Gastrocnemius medialis (tissue), 4 donors: ENCODE data around the gene GOLGB1. TPM values are rescaled to one million over a fixed set of nuclear protein-coding genes. Genes with fewer than 3 reads are reported as not detected.

Experiments
- ATAC-seq, 2 donors: fragments of 150-250 bp; one replicate each; pipeline ENCODE4 v1.9.1; 2016
- DNase-seq, 2 donors: peaks; one replicate each; pipeline ENCODE4 v3.0.0-alpha.2; 2019
- H3K27ac ChIP-seq, 4 donors: fragments of 200-600 bp; sonication (generic); 1 replicate in 1 of 4; 2 replicates in 3 of 4; pipeline ENCODE4 v1.5.1; 2016 to 2018; ENCODE audit warnings: mild to moderate bottlenecking in 2 of 4, moderate library complexity in 1 of 4
- H3K27me3 ChIP-seq, 3 donors: fragments of 200-600 bp; sonication (generic) in 2 of 3; 1 replicate in 1 of 3; 2 replicates in 2 of 3; pipeline versions ENCODE4 v1.5.1 to v1.6.0; 2016 to 2019; ENCODE audit warnings: mild to moderate bottlenecking in 1 of 3, moderate library complexity in 1 of 3
- H3K36me3 ChIP-seq, 2 donors: fragments of 200-600 bp; sonication (generic) in 1 of 2; one replicate each; pipeline ENCODE4 v1.5.1; 2017 to 2018
- H3K4me1 ChIP-seq, 2 donors: fragments of 200-600 bp; sonication (generic) in 1 of 2; one replicate each; pipeline ENCODE4 v1.5.1; 2016 to 2017; ENCODE audit warnings: mild to moderate bottlenecking in 2 of 2
- H3K4me3 ChIP-seq, 4 donors: fragments of 200-600 bp; sonication (generic) in 3 of 4; 1 replicate in 1 of 4; 2 replicates in 3 of 4; pipeline ENCODE4 v1.5.1; 2016 to 2019; ENCODE audit warnings: mild to moderate bottlenecking in 2 of 4
- H3K9me3 ChIP-seq, 3 donors: fragments of 200-600 bp; sonication (generic) in 2 of 3; 1 replicate in 1 of 3; 2 replicates in 2 of 3; pipeline ENCODE4 v1.5.1; 2016 to 2019
- POLR2A ChIP-seq, 2 donors: fragments of 450-650 bp; IDR thresholded peaks; one replicate each; pipeline ENCODE4 v1.6.1; 2017; ENCODE audit warnings: antibody characterized with exemption in 2 of 2, mild to moderate bottlenecking in 2 of 2, moderate library complexity in 2 of 2
- in situ Hi-C, 4 donors: fragments of 200-750 bp; cut with MboI; loops; one replicate each; pipeline versions ENCODE4 v1.15.0 to v1.8.0; 2017; ENCODE audit warnings: low sequenced_read_pairs in 4 of 4
- intact Hi-C: fragments of 100-400 bp; cut with DNase I; formaldehyde crosslinking; loops from one replicate; pipeline ENCODE4 v1.15.1; 2023; ENCODE audit warnings: low total_unique reads
- total RNA-seq, 4 donors: library from RNA; depleted of rRNA; stranded (reverse); fragments of >200 nt; gene quantifications; one replicate each; pipeline versions ENCODE4 v1.1.0 to v1.2.3, GENCODE V29; 2016
- TF ChIP-seq, protein P1 (sequence below), 5 experiments: fragments of 450-650 bp in 3 of 5; fragments of 200-600 bp in 2 of 5; sonication (generic) in 2 of 5; IDR thresholded peaks in 4 of 5; conservative IDR thresholded peaks in 1 of 5; 1 replicate in 4 of 5; 2 replicates in 1 of 5; pipeline ENCODE4 v1.5.1; 2016 to 2019; ENCODE audit warnings: antibody characterized with exemption in 5 of 5, mild to moderate bottlenecking in 3 of 5, moderate library complexity in 3 of 5

The GOLGB1 gene
- total RNA-seq, 4 donors from 2014 or later, result 18.1 to 31.6 (median 26.7) TPM

- no peak for DNase-seq
- in situ Hi-C loops, result no loop called here
- intact Hi-C loops, result no loop called here
- no peaks in the 10 kb centered on the region for H3K36me3 ChIP-seq
- no peak overlapping the region for H3K27ac ChIP-seq
- ATAC-seq, result no peak
- no peaks in the 10 kb centered on the region for H3K27me3 ChIP-seq
- H3K9me3 ChIP-seq, result no peaks in the 10 kb centered on the region
- no peak overlapping the region for H3K4me3 ChIP-seq
- TF ChIP-seq, protein P1, sequence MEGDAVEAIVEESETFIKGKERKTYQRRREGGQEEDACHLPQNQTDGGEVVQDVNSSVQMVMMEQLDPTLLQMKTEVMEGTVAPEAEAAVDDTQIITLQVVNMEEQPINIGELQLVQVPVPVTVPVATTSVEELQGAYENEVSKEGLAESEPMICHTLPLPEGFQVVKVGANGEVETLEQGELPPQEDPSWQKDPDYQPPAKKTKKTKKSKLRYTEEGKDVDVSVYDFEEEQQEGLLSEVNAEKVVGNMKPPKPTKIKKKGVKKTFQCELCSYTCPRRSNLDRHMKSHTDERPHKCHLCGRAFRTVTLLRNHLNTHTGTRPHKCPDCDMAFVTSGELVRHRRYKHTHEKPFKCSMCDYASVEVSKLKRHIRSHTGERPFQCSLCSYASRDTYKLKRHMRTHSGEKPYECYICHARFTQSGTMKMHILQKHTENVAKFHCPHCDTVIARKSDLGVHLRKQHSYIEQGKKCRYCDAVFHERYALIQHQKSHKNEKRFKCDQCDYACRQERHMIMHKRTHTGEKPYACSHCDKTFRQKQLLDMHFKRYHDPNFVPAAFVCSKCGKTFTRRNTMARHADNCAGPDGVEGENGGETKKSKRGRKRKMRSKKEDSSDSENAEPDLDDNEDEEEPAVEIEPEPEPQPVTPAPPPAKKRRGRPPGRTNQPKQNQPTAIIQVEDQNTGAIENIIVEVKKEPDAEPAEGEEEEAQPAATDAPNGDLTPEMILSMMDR (IDR thresholded peaks at IDR 0.05 in 4 of 5, conservative IDR thresholded peaks at IDR 0.05 in 1 of 5), result no peak
- TF ChIP-seq POLR2A (IDR thresholded peaks at IDR 0.05), result no peak
- no peaks in the 10 kb centered on the region for H3K4me1 ChIP-seq
Observed at GRCh38 chr3:121637922-121638321, 111.6 kb downstream of the GOLGB1 start.

- peak overlapping the region in 1 of 4 donors; percentile 30 for H3K27ac ChIP-seq
Observed at GRCh38 chr3:121630355-121630754, 119.2 kb downstream of the GOLGB1 start.

DNA sequence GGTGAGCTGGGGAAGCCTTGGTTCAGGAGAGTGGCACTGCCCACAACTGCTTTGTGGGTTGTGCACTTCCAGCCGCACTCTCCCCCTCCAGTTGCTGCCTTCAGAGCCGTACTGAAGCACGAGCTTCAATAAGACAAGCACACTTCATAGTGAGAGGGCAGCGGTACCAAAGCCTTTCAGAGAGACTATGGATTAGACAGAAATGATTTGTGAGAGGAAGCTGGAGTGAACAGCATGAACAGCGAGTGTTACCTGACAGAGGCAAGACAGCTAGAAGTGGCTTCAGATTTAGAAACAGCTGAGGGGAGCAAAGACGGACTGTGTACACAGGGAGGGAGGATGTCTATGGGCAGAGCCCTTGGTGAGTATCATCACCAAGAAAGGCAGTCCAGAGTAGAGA, 119.9 kb downstream of the GOLGB1 start:
- no peaks in the 10 kb centered on the region for H3K27me3 ChIP-seq
- TF ChIP-seq POLR2A (IDR thresholded peaks at IDR 0.05), result no peak
- TF ChIP-seq, protein P1 (IDR thresholded peaks at IDR 0.05 in 4 of 5, conservative IDR thresholded peaks at IDR 0.05 in 1 of 5), result no peak
- intact Hi-C loops, result no loop called here
- H3K36me3 ChIP-seq, result peaks cover 0 to 20% of the 10 kb centered on the region in 2 donors
- no peaks in the 10 kb centered on the region for H3K9me3 ChIP-seq
- peaks cover 7 to 19% of the 10 kb centered on the region in 2 donors for H3K4me1 ChIP-seq
- H3K4me3 ChIP-seq, result no peak overlapping the region
- ATAC-seq, result no peak
- DNase-seq, result no peak
- peak overlapping the region in 3 of 4 donors; percentile 18 to 30 (median 24) for H3K27ac ChIP-seq
- in situ Hi-C loops, result no loop called here

More at GRCh38 chr3:121630355-121630754, 119.2 kb downstream of the GOLGB1 start:
- in situ Hi-C loops, result no loop called here
- no peaks in the 10 kb centered on the region for H3K27me3 ChIP-seq
- intact Hi-C loops, result no loop called here
- H3K36me3 ChIP-seq, result peaks cover 0 to 20% of the 10 kb centered on the region in 2 donors
- H3K4me1 ChIP-seq, result peaks cover 5 to 11% of the 10 kb centered on the region in 2 donors
- H3K9me3 ChIP-seq, result no peaks in the 10 kb centered on the region
- DNase-seq, result no peak
- H3K4me3 ChIP-seq, result no peak overlapping the region
- TF ChIP-seq POLR2A (IDR thresholded peaks at IDR 0.05), result no peak
- TF ChIP-seq, protein P1 (IDR thresholded peaks at IDR 0.05 in 4 of 5, conservative IDR thresholded peaks at IDR 0.05 in 1 of 5), result no peak
- no peak for ATAC-seq

GRCh38 chr3:121627622-121628021, 121.9 kb downstream of the GOLGB1 start:
- intact Hi-C loops, result no loop called here

More at GRCh38 chr3:121627622-121628021, 121.9 kb downstream of the GOLGB1 start:
- TF ChIP-seq POLR2A (IDR thresholded peaks at IDR 0.05), result no peak
- TF ChIP-seq, protein P1 (IDR thresholded peaks at IDR 0.05 in 4 of 5, conservative IDR thresholded peaks at IDR 0.05 in 1 of 5), result no peak
- Histone ChIP-seq H3K27ac (peak overlapping the region; percentile 11 to 75 (median 46)), H3K27me3 (no peaks in the 10 kb centered on the region), H3K4me1 (peaks cover 13 to 30% of the 10 kb centered on the region in 2 donors), H3K9me3 (no peaks in the 10 kb centered on the region), H3K4me3 (no peak overlapping the region), H3K36me3 (peaks cover 0 to 27% of the 10 kb centered on the region in 2 donors)
- DNase-seq (no peak), ATAC-seq (no peak)
- in situ Hi-C loops, result no loop called here
